PC-3 (cell line): ENCODE data around the gene SETBP1.

Experiments used
- EZH2phosphoT487 ChIP-seq: fragments of 300-600 bp; sonication (generic); IDR thresholded peaks from 2 replicates; pipeline ENCODE4 v1.6.1; 2018; ENCODE audit warnings: mild to moderate bottlenecking, antibody characterized with exemption, low read length, borderline replicate concordance
- TF ChIP-seq, protein P1 (sequence below): fragments of 300-600 bp; sonication (generic); conservative IDR thresholded peaks from 2 replicates; pipeline ENCODE4 v1.5.1; 2017; ENCODE audit warnings: antibody characterized with exemption, low read depth, mild to moderate bottlenecking, low read length

DNA sequence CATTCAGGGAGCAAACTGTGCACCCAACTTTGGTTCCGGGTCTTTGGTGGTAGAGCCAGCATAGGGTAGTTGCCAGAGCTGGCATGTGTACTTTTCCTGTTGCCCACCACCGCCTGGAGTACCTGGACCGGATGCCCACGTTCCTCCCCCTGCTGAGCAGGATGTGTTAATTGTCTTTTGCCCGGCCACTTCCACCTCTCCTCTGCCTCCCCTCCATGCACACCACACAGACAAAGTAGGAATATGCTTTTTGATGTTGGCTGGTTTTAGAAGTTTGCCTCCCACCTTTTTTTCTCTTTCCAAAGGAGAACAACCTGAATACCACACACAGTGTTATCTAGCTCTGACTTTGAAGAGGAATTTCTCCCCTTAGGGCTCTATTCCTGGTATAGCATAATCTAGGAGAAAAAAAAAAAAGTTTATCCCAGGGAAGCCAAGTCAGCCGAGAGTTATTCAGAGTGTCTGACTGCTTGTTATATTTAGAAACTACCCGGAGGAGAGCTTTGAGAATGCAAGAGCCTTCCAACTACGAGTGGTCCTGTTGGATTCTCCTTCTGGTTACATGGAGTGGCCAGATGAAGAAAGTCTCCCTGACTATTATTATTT, 111.9 kb downstream of the SETBP1 start:
- TF ChIP-seq, protein P1, sequence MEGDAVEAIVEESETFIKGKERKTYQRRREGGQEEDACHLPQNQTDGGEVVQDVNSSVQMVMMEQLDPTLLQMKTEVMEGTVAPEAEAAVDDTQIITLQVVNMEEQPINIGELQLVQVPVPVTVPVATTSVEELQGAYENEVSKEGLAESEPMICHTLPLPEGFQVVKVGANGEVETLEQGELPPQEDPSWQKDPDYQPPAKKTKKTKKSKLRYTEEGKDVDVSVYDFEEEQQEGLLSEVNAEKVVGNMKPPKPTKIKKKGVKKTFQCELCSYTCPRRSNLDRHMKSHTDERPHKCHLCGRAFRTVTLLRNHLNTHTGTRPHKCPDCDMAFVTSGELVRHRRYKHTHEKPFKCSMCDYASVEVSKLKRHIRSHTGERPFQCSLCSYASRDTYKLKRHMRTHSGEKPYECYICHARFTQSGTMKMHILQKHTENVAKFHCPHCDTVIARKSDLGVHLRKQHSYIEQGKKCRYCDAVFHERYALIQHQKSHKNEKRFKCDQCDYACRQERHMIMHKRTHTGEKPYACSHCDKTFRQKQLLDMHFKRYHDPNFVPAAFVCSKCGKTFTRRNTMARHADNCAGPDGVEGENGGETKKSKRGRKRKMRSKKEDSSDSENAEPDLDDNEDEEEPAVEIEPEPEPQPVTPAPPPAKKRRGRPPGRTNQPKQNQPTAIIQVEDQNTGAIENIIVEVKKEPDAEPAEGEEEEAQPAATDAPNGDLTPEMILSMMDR, result no peak
- no peak for TF ChIP-seq EZH2phosphoT487
